ENCODE measurements around the gene CFAP58.
A peak's percentile ranks its signal among the peaks of the same experiment; 100 is the strongest.
"Not testable (repeated sequence)": the region's sequence is repeated elsewhere in the genome, so short reads cannot be mapped to it uniquely, and the experiment has no call there.

Gene CFAP58

DNA sequence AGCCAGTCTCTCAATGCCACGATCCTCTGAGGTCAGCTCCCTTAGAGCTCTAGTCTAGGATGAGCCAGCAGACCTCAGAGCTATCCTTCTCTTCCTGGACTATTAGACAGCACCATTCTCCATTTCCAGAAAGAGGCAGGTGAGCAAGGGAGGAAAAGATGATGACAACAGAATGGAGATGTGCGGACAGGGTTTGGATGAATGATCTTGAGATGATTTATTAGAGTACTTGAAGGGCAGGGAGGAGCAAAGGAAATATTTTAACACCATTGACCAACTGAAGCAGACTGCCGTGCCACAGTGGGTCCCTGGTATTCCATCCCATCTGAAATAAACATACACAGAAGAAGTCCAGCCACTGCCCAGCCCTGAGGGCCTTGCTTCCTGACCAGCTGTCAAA lies 94.3 kb downstream of the CFAP58 start:
- TF ChIP-seq POLR2A (IDR thresholded peaks at IDR 0.05; ENCODE audit: low read depth, low read length) (no peak), TAF1 (IDR thresholded peaks at IDR 0.05; ENCODE audit: borderline replicate concordance, low read depth, low read length) (no peak), POLR2AphosphoS5 (IDR thresholded peaks at IDR 0.05; ENCODE audit: low read depth, low read length) (no peak)
- no peak for FAIRE-seq
- no peak for DNase-seq (ENCODE audit: insufficient read length)

DNA sequence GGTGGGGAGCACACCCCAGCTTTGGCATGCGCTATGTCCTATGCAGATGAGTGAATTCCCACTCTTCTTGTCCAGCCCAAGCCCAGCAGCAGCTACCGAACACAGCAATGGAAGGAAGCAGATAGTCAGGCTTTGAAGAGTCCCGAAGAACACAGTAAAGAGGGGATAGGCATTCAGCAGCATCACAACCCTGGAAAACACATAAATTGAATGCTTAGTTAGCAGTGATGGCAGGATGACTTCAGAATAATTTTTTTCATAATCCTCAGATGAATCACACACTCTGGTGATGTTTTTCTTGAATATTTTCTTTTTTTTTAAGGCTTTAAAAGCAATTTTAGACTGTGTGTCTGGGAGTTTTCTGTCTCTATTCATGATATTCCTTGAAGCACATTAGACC lies 95.8 kb downstream of the CFAP58 start:
- DNase-seq (ENCODE audit: insufficient read length) (no peak), FAIRE-seq (no peak)
- no peak for TF ChIP-seq POLR2A (IDR thresholded peaks at IDR 0.05; ENCODE audit: low read depth, low read length)
- no peak for TF ChIP-seq POLR2AphosphoS5 (IDR thresholded peaks at IDR 0.05; ENCODE audit: low read depth, low read length)
- TF ChIP-seq TAF1 (IDR thresholded peaks at IDR 0.05; ENCODE audit: borderline replicate concordance, low read depth, low read length) = no peak

DNA sequence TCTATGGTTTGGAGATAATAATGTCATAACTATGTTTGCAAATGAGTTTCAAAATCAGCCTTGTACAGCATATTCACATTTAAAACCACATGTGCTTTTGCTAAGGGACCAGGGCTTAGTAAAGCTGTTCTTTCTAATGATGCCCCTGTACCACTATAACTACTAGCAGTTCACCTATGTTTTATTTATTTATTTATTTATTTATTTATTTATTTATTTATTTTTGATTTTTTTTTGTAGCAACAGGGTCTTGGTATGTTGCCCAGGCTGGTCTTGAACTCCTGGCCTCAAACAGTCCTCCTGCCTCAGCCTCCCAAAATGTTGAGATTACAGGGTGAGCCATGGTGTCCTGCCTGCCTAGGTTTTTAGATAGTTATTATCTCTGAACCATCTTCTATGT lies 96.9 kb downstream of the CFAP58 start:
- no peak for FAIRE-seq
- TF ChIP-seq TAF1 (IDR thresholded peaks at IDR 0.05; ENCODE audit: borderline replicate concordance, low read depth, low read length) (no peak), POLR2A (IDR thresholded peaks at IDR 0.05; ENCODE audit: low read depth, low read length) (no peak), POLR2AphosphoS5 (IDR thresholded peaks at IDR 0.05; ENCODE audit: low read depth, low read length) (no peak)
- DNase-seq (ENCODE audit: insufficient read length) = no peak

DNA sequence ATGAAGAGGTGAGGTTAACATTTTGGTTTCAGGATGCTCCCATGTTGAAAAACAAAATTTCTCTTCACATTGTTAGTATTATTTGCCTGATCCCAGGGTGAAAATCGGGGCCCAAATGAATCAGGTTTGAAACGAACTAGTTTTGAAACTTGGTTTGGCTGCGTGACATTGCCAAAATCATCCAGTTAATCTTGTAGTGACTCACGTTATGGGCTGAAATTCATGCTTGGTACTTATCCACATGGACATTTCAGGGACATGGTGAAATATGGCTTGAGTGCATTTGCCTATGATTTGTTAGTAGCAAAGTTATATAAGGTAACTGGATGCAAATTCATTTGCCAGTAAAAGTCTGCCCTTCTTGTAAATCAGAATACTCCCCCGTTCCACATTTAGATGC lies 97.3 kb downstream of the CFAP58 start:
- DNase-seq (ENCODE audit: insufficient read length) (no peak), FAIRE-seq (peak; percentile 75)
- TF ChIP-seq TAF1 (IDR thresholded peaks at IDR 0.05; ENCODE audit: borderline replicate concordance, low read depth, low read length) (no peak), POLR2AphosphoS5 (IDR thresholded peaks at IDR 0.05; ENCODE audit: low read depth, low read length) (no peak), POLR2A (IDR thresholded peaks at IDR 0.05; ENCODE audit: low read depth, low read length) (no peak)

DNA sequence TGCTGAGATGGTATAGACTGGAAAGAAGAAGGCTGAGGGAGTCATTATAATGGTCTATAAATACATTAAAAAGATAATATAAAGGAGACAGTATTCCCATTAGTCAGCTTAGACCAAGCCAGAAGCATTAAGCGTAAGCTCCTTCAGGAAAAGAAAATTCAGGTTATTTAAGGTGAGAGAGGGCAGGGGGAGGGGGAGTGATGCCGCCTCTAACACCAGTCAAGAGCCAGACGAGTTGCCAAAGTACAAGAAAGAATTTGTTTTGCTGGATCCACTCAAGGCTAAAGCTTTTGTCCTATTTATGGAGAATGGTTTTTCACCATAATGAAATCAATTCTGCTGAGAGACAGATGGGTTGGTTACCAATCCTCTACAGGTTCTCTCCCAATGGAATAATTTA lies 99.3 kb downstream of the CFAP58 start:
- DNase-seq (ENCODE audit: insufficient read length) = no peak
- no peak for TF ChIP-seq POLR2AphosphoS5 (IDR thresholded peaks at IDR 0.05; ENCODE audit: low read depth, low read length)
- no peak for FAIRE-seq

DNA sequence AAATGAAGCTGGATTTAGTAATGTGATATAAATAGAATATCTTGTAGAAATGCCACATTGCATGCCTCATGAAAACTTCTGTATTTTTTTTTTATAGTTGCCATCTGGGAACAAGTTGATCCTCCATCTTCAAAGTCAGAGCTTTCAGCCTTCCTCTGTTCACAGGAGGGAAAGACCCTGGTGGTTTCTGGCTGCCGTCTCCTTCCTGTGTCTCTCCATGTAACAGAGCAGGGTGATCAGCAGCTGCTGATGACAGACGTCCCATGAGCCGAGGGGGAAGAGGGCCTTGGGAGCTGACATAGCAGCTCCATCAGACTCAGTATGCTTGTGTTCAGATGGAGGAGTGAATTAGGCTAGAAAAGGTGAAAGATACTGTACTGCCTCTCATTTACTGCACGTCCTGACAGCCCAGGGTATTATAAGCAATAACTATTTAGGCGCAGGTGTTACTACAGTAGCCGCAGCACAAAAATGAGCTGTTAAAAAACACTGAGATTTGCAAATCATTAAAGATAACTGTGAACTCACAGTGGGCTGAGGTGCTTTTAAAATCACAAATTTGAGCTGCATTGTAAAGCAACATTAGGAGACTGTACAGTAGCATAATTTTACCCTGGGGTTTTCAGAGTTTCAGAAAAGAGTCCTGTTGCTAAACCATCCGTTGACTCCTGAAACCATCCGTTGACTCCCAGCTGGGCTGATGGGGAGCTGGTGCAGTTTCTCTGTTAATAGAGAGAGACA lies 103.3 kb downstream of the CFAP58 start:
- TF ChIP-seq POLR2AphosphoS5 (IDR thresholded peaks at IDR 0.05; ENCODE audit: low read depth, low read length) = no peak
- 0 out of 2 replicates have a peak, but pooled peaks have one; percentile 25 for TF ChIP-seq POLR2A (IDR thresholded peaks at IDR 0.05; ENCODE audit: low read depth, low read length)
- FAIRE-seq (peak; percentile 87), DNase-seq (ENCODE audit: insufficient read length) (no peak)

DNA sequence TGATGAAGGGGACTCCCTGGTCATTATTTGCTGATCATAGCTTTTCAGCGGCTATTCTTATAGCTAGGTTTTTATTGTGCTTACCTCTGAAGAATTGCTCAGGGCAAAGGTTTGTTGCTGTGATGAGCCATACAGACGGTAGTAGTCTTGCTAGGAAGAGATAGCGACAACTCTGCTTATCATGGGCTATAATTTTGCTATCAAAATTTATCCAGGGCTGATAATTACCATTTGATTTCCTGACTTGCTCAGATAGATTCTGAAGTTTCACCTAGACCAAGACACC lies 103.9 kb downstream of the CFAP58 start:
- FAIRE-seq = no peak
- TF ChIP-seq POLR2A (IDR thresholded peaks at IDR 0.05; ENCODE audit: low read depth, low read length) = no peak
- TF ChIP-seq POLR2AphosphoS5 (IDR thresholded peaks at IDR 0.05; ENCODE audit: low read depth, low read length) = no peak
- TF ChIP-seq TAF1 (IDR thresholded peaks at IDR 0.05; ENCODE audit: borderline replicate concordance, low read depth, low read length) = no peak

DNA sequence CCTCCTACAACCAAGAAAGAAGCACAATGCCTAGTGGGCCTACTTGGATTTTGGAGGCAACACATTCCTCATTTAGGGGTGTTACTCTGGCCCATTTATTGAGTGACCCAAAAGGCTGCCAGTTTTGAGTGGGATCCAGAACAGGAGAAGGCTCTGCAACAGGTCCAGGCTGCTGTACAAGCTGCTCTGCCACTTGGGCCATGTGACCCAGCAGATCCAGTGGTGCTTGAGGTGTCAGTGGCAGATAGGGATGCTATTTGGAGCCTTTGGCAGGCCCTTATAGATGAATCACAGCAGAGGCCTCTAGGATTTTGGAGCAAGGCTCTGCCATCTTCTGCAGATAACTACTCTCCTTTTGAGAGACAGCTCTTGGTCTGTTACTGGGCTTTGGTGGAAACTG lies 111.9 kb downstream of the CFAP58 start:
- not testable (repeated sequence) for DNase-seq (ENCODE audit: insufficient read length); FAIRE-seq

More for the DNA sequence above, 103.9 kb downstream of the CFAP58 start:
- DNase-seq (ENCODE audit: insufficient read length) = no peak

DNA sequence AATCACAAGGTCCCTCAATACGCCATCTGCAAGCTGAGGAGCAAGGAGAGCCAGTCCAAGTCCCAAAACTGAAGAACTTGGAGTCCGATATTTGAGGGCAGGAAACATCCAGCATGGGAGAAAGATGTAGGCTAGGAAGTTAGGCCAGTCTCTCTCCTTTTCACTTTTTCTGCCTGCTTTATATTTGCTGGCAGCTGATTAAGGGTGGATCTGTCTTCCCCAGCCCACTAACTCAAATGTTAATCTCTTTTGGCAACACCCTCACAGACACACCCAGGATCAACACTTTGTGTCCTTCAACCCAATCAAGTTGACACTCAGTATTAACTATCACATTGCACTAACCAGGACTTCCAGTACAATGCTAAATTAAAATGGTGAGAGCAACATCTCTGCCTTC lies 115.2 kb downstream of the CFAP58 start:
- not testable (repeated sequence) for FAIRE-seq; DNase-seq (ENCODE audit: insufficient read length)

DNA sequence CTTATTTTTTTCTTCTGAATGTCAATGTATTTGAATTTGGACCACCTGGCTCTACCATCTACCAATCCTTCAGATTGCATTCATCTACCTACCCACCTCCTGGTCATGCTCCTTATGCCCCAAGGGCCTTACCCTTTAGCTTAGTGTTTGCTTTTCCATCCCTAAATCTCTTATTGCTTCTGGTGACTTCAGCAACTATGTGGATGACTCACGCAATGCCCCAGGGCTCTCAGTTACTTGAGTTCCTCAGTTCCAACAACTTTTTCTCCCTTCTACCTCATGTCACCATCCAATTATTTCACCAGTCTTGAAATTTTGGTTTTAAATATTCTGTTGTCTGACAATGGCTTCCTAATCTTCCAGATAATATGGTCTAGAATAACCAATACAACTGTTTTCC lies 118.9 kb downstream of the CFAP58 start:
- no peak for TF ChIP-seq POLR2A (IDR thresholded peaks at IDR 0.05; ENCODE audit: low read depth, low read length)
- no peak for TF ChIP-seq POLR2AphosphoS5 (IDR thresholded peaks at IDR 0.05; ENCODE audit: low read depth, low read length)
- TF ChIP-seq TAF1 (IDR thresholded peaks at IDR 0.05; ENCODE audit: borderline replicate concordance, low read depth, low read length) = no peak
- no peak for DNase-seq (ENCODE audit: insufficient read length)
- no peak for FAIRE-seq

DNA sequence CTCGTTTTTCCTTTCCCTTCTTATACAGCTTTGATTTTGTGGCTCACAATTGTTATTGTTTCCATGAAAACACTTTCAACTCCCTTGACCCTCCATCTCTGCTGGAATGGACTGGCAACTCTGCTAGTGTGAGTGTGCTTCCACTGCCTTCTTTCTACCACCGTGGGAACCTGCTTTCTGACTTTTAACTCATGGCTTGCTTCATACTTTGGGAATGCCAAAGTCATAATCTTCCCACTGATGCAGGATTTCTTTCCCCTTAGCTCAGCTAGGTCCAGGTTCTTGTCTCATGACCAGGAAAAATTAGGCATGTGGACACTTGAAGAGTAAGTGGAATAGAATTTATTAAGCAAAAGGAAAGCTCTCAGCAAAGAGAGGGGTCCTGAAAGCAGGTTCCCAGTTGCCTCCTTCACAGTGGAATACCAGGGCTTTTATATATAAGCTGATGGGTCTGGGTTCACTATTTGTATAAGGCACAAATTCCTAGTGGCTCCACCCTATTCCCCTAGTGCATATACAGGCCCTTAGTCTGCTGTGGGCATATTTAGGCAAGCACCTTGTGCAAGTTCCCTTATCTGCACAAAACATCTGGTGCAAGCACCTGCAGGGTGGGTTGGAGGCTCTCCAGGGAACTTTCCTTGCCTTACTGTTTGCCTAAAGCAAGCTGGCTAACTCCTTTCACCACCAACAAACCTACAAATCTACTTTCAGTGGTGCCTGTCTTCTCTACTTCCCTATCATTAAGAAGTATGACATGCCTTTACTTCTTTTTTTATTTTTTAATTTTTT lies 119.5 kb downstream of the CFAP58 start:
- DNase-seq (ENCODE audit: insufficient read length) = no peak
- FAIRE-seq = no peak
- TF ChIP-seq POLR2AphosphoS5 (IDR thresholded peaks at IDR 0.05; ENCODE audit: low read depth, low read length) (no peak), TAF1 (IDR thresholded peaks at IDR 0.05; ENCODE audit: borderline replicate concordance, low read depth, low read length) (no peak), POLR2A (IDR thresholded peaks at IDR 0.05; ENCODE audit: low read depth, low read length) (no peak)

DNA sequence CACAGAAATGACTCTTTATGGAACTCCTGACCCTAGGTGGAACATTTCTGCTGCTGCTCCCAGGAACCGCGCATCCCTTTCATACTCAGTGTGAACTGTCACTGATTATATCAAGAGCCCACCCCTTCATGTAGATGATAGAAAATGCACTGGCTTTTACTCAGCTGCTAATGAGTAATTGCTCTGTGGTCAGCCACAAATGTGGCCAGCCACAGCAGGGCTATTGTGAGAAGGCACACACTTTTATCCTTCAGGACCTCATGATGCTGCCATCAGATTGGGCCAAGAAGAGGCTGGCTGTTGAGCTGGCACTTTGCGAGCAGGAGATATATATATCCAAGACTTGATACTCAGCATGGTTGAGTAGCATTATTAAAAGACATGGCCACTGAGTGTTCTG lies 124.7 kb downstream of the CFAP58 start:
- no peak for DNase-seq (ENCODE audit: insufficient read length)
- TF ChIP-seq POLR2A (IDR thresholded peaks at IDR 0.05; ENCODE audit: low read depth, low read length) (no peak), POLR2AphosphoS5 (IDR thresholded peaks at IDR 0.05; ENCODE audit: low read depth, low read length) (no peak), TAF1 (IDR thresholded peaks at IDR 0.05; ENCODE audit: borderline replicate concordance, low read depth, low read length) (no peak)

More for the DNA sequence above, 124.7 kb downstream of the CFAP58 start:
- FAIRE-seq = no peak

Measured in GM12892 (cell line).